ENCODE data around the gene C3orf20.

C3orf20 gene

DNA sequence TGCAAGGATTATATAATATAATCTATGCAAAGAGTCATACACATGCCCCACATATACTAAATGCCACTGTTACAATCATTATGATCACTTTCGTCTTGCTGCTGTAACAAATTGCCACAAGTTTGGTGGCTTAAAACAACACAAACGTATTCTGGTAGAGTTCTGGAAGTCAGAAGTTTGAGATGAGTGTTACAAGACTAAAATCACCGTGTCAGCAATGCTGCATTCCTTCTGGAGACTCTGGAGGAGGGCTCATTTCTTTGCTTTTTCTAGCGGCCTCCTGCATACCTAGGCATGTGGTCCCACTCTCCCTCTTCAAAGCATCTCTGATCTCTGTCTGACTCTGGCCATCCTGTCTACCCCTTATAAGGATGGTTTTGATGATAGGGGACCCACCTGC lies 24.7 kb upstream of the C3orf20 start:
- DNase-seq = no peak

DNA sequence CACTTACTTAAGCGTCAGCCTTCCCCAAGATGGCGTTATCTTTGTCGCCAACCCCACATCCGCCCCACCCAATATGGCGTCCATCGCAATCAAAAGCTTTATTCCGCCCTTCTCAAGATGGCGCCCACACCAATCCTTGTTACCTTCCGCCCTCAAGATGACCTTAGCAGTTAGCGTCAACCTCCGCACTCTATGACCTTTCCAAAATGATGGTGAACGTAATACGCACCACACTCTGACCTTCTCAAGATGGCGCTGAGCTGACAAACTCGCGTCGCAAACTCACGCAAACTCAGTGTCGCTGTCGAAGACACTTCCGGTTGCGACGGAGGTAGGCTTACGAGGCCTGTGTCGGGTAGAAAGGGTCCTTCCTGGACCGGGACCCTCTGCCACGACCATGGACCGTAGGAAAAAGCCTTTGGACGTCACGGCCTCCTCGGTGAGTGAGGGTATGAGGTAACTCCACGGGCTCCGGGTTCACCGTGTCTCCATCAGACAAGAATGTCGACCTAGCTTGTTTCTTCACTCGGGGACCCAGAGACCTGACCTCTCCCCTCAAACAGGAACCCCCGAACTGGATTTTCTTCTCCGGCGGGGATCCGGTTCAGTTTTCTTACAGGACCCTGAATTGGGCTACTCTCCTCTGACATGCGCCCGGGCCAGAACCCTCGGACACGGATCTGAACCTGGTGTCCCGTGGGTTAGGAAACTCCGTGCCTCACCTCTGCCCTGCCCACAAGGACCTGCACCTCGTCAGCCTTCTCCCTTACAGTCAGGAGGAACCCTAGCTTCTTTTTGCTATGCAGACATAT lies 23.3 kb upstream of the C3orf20 start, which contains the start of gene CCDC174:
Gene CCDC174, plus strand, starts transcription at position 323 of the 812 bp plus-strand sequence. Its CDS starts 75 bp downstream, at position 398.
- DNase-seq = peak; percentile 97 to 100 (median 99)

DNA sequence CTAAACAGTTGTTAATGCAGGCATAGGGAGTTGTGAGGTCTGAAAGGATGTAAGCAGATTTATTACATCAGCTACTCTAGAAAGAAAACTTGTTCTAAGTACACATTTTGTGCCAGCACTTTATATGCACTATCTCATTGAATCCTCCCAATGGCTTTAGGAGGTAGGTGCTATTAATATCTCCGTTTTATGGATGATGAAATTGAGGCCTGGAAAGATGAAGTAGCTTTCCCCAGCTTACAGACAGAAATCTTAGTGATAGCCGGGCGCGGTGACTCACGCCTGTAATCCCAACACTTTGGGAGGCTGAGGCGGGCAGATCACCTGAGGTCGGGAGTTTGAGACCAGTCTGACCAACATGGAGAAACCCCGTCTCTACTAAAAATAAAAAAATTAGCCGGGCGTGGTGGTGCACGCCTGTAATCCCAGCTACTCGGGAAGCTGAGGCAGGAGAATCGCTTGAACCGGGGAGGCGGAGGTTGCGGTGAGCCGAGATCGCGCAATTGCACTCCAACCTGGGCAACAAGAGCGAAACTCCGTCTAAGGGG lies 22.5 kb upstream of the C3orf20 start:
- peak in 1 of 4 experiments; percentile 33 for DNase-seq

DNA sequence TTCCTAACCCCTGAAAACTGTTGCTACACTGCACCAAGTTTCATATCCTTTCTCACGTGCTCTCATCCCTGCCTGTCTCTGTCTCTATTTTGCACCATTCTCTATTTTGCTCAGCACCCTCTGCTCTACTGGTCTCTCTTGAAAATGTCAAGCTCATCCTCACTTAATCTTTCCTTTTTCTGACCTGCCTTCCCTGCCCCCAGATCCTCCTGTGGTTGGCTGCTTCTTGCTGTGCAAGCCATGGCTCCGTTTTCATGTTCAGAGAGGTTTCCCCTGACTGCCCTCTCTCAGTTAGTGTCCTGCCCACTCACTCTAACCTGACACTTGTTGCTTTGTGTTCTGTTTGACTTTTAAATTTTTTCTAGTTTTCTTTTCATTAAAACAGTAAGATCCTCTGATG lies 17.4 kb upstream of the C3orf20 start:
- no peak for DNase-seq

DNA sequence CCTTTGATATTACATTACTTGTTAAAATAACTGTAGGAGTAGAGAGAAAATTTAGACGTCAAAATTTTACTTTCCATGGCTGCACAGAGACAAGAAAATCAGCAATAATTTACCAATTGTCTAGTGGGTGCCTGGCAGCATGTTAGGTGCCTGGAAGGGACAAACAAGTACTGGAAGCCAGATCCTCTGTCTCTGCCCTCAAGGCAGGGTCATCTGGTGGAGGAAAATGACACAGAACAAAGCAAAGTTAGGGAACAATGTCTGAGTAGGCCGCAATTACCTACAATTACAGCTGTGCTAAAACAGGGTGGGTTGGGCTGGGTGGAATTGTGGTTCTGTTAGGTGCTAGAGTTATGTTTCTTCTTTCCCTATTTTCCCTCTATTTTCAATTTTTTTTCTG lies 16.0 kb upstream of the C3orf20 start:
- no peak for DNase-seq

DNA sequence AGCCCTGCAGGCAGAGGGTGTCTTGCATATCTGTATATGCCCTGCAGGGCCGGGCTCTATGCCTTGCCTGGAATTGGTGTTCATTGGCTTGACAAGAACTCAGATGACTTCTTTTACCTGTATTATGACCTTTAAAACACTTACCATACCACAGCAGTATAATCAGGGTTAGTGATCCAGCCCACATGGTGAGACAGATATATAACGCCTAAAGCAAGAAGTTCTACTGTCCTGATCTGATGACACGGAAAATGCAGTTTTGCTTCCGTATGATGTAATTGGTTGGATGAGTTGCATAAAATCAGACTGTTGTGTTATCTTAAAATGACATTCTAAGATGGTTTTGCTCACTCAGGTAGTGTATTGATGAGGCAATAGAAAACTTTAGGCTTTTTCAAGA lies 14.0 kb upstream of the C3orf20 start:
- no peak for DNase-seq

DNA sequence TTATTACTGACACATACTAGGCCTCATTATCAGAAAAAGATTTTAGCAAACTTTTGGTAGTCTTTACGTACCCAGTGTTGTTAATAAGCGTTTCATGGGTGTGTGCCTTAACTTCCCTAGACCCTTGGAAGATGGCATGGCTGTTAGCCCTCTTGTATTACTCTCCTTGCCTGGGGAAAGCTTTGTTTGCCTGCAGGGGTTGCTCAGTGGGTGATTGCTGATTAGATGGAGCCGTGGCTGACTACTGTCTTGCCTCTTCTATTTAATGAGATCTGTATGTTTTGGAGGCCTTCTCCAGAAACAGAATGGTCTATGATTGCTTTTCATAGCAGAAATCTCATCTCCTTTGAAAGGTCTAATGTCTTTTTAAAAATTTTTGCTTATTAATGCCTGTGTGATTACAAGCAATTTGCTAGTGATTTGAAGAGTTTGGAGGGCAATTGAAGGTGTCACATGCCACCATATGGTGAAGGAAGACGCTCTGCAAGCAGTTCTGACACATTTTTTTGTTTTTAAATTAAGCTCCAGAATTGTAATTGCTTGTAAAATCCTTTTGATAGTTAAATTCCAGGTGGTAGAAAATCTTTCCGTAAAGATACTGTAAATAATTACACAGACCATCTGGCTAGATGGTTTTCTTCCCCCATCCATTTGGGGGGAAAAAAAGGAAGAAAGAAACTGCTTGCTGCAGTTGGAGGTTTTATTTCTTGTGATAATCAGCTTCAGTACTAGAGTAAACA lies 11.4 kb upstream of the C3orf20 start:
- DNase-seq = no peak

DNA sequence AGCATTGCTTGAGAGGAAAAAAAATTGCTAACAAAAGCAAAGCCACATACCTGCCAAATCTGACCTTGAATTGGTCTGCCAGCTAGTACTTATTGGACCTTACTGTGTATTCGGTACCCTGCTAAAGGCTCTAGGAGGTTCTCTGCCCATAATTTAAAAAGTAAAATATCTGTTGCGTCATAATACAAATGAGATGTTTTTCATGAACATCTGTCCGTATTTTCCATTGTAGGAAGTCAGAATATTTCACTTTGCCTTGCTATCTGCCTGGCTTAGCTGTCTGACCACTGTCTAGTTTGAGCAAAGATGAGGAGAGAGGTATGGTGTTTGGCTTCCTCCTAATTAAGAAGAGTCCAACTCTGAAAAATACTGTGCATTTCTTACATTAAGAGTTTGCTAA lies 10.8 kb upstream of the C3orf20 start:
- no peak for DNase-seq

DNA sequence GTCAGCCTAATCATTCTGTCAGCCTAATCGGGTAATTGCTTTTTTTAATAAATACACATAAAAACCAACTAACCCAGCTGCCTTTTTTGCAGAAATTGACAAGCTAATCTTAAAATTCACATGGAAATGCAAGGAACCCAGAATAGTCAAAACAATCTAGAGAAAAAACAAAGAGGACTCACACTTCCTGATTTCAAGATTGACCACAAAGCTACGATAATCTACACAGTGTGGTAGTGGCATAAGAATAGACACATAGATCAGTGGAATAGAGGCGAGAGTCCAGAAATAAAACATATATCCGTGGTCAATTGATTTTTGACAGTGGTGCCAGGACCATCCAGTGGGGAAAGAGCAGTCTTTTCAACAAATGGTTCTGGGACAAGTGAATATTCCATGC lies 2.4 kb upstream of the C3orf20 start:
- DNase-seq = no peak

DNA sequence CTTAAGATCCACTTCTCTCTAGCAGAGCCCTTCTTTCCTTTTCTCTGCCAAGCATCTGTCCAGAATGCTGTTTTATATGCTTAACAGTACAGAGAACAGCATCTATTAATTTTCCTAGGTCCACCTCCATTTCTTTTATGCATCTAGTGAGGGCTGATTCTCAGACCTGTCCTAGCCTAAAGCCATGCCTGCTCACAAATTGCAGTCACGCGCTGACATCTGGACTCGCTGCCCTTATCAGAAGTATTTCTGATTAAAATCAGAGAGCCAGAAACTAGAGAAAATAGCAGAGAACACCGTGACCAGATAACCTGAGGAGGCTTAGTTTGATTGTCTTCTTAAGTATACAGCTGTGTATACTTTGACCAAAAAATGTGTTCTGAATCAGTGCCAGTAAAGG lies 1.9 kb downstream of the C3orf20 start:
- no peak for DNase-seq

DNA sequence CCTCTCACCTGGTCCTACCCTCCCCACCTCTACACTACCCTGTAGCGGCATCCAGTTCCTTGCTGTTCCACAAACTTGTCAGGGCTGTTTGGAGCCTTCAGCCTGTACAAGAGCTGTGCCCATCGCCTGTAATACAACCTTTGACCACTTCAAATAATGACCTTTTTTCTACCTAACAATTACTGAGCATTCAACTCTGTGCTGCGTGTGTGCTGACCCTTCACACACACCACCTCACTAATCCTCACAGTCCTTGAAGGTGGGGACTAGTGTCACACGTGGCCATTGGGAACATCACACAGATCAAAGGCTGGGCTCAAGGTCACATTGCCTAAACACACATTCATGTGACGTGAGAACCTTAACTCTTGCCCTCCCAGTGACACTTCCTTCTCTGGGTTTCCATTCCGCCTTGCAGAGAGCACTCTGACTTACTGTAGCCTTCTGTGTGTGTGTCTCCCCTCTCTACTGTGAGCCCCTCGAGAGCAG lies 3.1 kb downstream of the C3orf20 start:
- DNase-seq = no peak

DNA sequence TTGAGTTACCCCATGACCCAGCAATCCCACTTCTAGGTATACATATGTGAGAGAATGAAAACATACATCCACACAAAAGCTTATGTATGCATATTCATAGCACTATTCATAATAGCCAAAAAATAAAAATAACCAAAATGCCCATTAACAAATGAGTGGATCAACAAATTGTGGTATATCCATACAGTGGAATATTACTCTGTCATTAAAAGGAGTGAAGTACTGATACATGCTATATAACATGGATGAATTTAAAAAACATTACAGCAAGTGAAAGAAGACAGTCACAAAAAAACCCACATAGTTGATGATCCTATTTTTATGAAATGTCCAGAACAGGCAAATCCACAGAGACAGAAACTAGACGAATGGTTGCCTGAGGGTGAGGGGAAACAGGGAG lies 5.2 kb downstream of the C3orf20 start:
- DNase-seq = no peak

DNA sequence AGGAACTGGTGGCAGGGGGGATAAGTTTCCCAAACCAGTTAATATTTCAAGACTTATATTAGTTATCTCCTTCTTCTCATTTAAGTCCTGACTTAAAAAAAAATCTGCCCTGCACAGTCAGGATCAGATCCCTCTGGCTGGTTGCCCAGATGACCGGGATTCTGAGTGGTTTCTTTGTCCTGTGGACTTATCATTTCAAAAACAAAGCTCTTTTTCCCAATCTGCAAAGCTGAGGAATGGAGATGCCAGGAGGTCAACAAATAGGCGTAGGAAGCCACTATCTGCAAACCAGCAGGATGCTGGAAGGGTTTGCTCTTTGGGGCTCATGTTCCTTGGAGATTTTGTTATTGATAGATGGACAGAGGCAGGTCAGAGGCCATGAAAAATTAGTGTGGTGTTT lies 5.8 kb downstream of the C3orf20 start:
- DNase-seq = no peak

DNA sequence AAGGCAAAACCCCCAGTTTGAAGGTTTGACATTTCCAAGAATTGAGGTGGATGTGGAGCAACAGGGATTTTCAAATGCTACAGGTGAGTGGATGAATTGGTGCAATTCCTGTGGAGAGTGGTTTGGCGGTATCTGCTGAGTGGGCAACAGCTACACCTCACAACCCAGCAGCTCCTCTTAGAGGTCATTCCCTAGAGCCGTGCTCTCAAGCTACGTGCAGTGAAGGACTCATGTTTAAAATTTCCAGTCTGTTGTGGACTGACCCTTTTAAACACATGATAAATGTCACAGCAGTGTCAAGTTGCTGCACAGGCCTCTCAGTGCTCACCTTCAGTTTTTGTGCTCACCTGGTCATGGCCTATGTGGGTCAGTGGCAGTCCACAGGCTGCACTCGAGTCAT lies 9.5 kb downstream of the C3orf20 start:
- DNase-seq = no peak

DNA sequence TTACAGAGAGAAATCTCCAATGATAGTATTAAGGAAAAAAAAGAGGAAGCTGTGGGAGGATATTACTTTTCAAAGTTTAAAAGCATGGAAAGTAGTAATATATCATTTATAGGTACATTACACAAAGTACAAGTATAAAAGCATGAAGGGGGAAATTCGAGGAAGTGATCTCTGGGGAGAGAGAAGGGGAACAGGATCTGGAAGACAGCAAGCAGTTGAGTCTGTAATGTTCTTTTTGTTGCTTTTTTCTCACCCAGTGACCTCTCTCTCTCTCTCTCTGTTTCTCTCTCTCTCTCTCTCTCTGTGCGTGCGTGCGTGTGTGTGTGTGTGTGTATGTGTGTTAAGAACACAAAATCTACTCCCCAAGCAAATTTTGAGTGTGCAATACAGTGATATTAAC lies 10.2 kb downstream of the C3orf20 start:
- DNase-seq = peak in 2 of 4 experiments; percentile 20 to 26

DNA sequence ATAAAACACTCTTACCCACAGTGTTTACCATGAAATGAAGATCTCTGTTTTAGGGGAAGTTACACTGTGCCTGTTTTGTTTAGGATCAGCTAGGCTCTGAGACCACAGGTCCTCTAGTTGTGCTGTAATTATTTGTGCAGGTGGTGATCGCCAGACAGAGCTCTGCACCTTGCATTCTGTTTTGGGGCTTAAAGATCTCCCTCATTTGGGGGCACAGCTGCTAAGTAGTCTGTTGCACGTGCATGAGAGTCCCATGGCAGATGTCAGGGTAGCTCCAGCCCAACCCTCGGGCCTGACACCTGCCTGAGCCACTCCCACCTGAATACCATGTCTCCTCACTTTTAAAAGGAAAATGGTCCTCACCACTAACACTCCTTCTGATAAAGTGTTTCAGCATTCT lies 12.4 kb downstream of the C3orf20 start:
- DNase-seq = no peak

DNA sequence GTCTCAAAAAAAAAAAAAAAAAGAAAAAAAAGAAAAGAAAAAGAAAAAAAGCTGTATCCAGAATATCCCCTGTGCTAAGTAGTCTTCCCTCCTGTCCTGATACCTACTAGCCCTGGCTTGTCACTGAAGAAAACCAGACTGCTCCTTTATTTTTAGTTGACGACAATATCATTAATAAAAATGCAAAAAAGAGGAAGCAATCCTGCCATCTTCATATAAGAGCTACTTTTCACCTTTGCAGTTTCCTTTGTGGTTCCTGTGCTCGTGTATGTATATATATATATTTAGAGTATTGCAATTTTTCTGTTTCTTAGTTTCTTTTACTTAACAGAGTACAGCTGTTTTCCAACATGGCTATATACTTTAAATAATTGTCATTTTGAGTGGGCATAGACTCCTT lies 13.6 kb downstream of the C3orf20 start:
- DNase-seq = no peak

DNA sequence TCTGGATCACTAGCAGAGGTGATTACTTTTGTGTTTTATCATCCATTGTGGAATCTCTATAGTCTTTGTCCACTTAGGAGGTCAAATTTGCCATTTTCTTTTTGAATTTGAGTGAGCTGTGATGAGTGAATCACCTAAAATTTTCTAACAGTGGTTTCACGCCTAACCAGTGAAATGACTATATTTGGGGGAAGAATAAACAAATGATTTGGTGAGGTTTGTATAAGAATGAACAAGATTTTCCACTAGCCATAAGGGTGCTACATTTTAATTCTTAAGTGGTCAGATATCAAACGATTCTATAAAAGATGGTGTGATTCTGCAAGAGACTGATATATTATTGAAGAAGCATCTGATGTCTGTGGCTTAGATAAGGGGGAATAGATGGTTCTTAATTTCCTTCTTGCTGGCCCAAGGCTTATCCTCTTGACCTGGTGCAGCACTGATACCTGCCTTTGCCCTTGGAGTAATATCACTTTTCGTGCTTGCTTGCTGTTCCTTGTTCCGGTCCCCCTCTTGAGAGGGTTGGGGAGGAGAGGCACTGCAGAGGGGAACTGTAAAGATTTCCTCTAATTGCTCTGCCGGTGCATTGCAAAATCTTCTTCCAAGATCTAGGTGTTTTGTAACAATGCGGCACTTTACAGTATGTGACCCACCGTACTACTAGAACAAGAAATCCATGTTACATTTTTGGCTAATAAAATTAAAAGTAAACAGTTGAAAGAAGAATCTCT lies 14.5 kb downstream of the C3orf20 start:
- DNase-seq = peak in 3 of 4 experiments; percentile 25 to 43 (median 29)

DNA sequence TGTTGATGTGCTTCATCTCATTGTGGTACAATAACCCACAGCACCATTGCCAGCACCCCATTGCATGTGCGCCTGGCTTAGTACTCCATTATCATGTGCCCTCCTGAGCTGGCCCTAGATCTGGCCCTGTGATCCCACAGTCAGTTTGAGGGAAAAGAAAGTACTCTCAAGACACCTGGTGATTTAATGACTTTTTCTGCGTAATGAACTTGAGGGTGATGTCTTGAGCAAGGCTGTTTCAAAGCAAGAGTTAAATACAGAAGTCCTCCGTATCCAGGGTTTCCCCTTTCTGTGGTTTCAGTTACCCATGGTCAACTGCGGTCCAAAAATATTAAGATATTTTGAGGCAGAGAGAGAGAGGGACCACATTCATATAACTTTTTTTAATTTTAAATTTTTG lies 16.3 kb downstream of the C3orf20 start:
- peak; percentile 34 to 76 (median 62) for DNase-seq

DNA sequence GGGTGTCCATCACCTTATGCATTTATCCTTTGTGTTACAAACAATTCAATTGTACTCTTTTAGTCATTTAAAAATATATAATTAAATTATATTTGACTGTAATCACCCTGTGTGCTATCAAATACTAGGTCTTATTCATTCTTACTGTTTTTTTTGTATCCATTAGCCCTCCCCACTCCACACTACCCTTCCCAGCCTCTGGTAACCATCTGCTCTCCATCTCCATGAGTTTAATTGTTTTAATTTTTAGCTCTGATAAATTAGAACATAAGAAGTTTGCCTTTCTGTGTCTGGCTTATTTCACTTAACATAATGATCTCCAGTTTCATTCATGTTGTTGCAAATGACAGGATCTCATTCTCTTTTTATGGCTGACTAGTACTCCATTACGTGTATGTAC lies 16.8 kb downstream of the C3orf20 start:
- no peak for DNase-seq

DNA sequence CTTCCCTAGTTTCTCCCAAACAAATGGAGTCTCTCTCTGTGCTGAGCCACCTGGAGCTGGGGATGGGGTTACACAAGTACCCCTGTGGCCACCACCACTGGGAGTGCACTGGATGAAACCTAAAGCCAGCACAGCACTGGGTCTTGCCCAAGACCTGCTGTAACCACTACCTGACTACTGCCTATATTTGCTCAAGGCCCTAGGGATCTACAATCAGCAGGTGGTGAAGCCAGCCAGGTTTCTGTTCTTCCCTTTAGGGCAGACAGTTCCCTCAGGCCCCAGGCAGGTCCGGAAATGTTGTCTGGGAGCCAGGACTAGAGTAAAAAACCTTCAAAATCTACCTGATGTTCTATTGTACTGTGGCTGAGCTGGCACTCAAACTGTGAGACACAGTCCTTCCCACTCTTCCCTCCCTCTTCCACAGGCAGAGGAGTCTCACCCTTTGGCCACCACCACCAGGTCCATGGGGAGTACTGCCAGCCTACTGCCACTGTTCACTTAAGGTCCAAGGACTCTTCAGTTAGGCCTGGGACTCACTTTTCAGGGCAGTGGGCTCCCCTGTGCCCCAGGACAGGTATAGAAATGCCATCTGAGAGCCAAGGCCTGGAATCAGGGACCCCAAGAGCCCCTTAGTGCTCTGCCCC lies 23.8 kb downstream of the C3orf20 start:
- no peak for DNase-seq

DNA sequence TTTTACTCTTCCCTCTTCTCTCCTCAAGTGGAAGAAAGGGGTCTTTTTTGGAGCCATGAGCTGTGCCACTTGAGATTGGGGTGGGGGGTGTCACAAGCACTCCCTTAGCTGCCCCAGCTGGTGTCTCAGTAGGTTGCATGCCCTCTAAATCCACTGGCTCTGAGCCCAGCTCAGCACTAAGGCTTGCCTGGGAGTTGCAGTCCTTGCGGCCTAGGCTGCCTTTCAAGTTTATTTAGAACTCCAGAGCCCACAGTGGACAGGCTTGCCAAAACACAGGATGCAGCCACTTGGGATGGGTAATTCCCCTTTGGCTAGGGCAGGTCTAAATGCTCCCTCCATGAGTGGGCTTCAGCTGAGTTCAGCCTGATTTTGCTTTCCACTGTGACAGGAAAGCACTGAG lies 24.7 kb downstream of the C3orf20 start:
- no peak for DNase-seq

All from suppressor macrophage (primary cell).